ENCODE data around the gene TMEM115. TPM values are rescaled to one million over a fixed set of nuclear protein-coding genes. Genes with fewer than 3 reads are reported as not detected.

The TMEM115 gene
- total and polyA plus RNA-seq, 9 of the 15 experiments (the other 6 are each of a cell fraction or from before 2014, with no cell fraction given) = 1.6 to 26.9 (median 14.1) TPM

GRCh38 chr3:50347187-50347813, 12.0 kb downstream of the TMEM115 start (continued):
- TF ChIP-seq CHD7 (IDR thresholded peaks at IDR 0.05; ENCODE audit: low read depth, low read length) (no peak), JUN (IDR thresholded peaks at IDR 0.05; ENCODE audit: borderline replicate concordance, low read depth, low read length) (peak; percentile 34; the same call in 1 of the 2 replicates), JUN (CRISPR knock-in tag; IDR thresholded peaks at IDR 0.05; ENCODE audit: borderline replicate concordance) (no peak), ATF2 (CRISPR knock-in tag; IDR thresholded peaks at IDR 0.05) (no peak), L3MBTL2 (IDR thresholded peaks at IDR 0.05) (no peak), ARID3A (IDR thresholded peaks at IDR 0.05; ENCODE audit: borderline replicate concordance, low read depth, low read length) (peak; percentile 75; the same call in 1 of the 2 replicates), MEF2D (tag; conservative IDR thresholded peaks at IDR 0.05; ENCODE audit: low read depth) (no peak), ZNF384 (IDR thresholded peaks at IDR 0.05; ENCODE audit: low read depth, low read length) (peak; percentile 98), ATF3 (IDR thresholded peaks at IDR 0.05) (peak; percentile 49; the same call in 1 of the 2 replicates), ATF3 (CRISPR knock-in tag; conservative IDR thresholded peaks at IDR 0.05) (no peak), DPF2 (IDR thresholded peaks at IDR 0.05) (0 out of 2 replicates have a peak, but pooled peaks have one; percentile 7)
